ENCODE data around the gene RNASE7. TPM values are rescaled to one million over a fixed set of nuclear protein-coding genes. Genes with fewer than 3 reads are reported as not detected.

Gene RNASE7
- total RNA-seq, 1 donor from 2014 or later: 0.86 TPM

- no peak for TF ChIP-seq CTCF (conservative IDR thresholded peaks at IDR 0.05; ENCODE audit: low read depth, low read length)
- H3K4me3 ChIP-seq (ENCODE audit: low read depth, low read length): no peak overlapping the region
- DNase-seq (ENCODE audit: low read depth): no peak
These were observed 1.3 kb downstream of the RNASE7 start for GRCh38 chr14:21043387-21043973.

GRCh38 chr14:21043974-21044618 is 1.9 kb downstream of the RNASE7 start:
- TF ChIP-seq CTCF (conservative IDR thresholded peaks at IDR 0.05; ENCODE audit: low read depth, low read length): no peak
- H3K4me3 ChIP-seq (ENCODE audit: low read depth, low read length): no peak overlapping the region
- no peak for DNase-seq (ENCODE audit: low read depth)

- no peak for DNase-seq (ENCODE audit: low read depth)
- H3K4me3 ChIP-seq (ENCODE audit: low read depth, low read length): no peak overlapping the region
- TF ChIP-seq CTCF (conservative IDR thresholded peaks at IDR 0.05; ENCODE audit: low read depth, low read length): no peak
These were observed 5.2 kb downstream of the RNASE7 start for GRCh38 chr14:21047378-21047781.

- TF ChIP-seq CTCF (conservative IDR thresholded peaks at IDR 0.05; ENCODE audit: low read depth, low read length): no peak
- H3K4me3 ChIP-seq (ENCODE audit: low read depth, low read length): no peak overlapping the region
- no peak for DNase-seq (ENCODE audit: low read depth)
These were observed 6.5 kb downstream of the RNASE7 start for GRCh38 chr14:21048638-21049037.

- no peak overlapping the region for H3K4me3 ChIP-seq (ENCODE audit: low read depth, low read length)
- no peak for TF ChIP-seq CTCF (conservative IDR thresholded peaks at IDR 0.05; ENCODE audit: low read depth, low read length)
- no peak for DNase-seq (ENCODE audit: low read depth)
These were observed 7.1 kb downstream of the RNASE7 start for GRCh38 chr14:21049271-21049673.

GRCh38 chr14:21050597-21050996 is 8.4 kb downstream of the RNASE7 start:
- no peak overlapping the region for H3K4me3 ChIP-seq (ENCODE audit: low read depth, low read length)
- no peak for DNase-seq (ENCODE audit: low read depth)
- TF ChIP-seq CTCF (conservative IDR thresholded peaks at IDR 0.05; ENCODE audit: low read depth, low read length): no peak
